ENCODE measurements around the gene CMC2.

Gene CMC2

GRCh38 chr16:80923356-80923755 is 83.3 kb downstream of the CMC2 start:
- no peak for DNase-seq
